Measurements from ENCODE around the gene MYD88. TPM values are rescaled to one million over a fixed set of nuclear protein-coding genes. Genes with fewer than 3 reads are reported as not detected.

Gene MYD88
- total RNA-seq, 1 donor from 2014 or later: 45.9 TPM

- peaks cover 0 to 87% of the 10 kb centered on the region in 2 donors for H3K36me3 ChIP-seq
- peaks cover 12% of the 10 kb centered on the region for H3K4me1 ChIP-seq
- H3K4me3 ChIP-seq: no peak overlapping the region
- TF ChIP-seq, protein P1, sequence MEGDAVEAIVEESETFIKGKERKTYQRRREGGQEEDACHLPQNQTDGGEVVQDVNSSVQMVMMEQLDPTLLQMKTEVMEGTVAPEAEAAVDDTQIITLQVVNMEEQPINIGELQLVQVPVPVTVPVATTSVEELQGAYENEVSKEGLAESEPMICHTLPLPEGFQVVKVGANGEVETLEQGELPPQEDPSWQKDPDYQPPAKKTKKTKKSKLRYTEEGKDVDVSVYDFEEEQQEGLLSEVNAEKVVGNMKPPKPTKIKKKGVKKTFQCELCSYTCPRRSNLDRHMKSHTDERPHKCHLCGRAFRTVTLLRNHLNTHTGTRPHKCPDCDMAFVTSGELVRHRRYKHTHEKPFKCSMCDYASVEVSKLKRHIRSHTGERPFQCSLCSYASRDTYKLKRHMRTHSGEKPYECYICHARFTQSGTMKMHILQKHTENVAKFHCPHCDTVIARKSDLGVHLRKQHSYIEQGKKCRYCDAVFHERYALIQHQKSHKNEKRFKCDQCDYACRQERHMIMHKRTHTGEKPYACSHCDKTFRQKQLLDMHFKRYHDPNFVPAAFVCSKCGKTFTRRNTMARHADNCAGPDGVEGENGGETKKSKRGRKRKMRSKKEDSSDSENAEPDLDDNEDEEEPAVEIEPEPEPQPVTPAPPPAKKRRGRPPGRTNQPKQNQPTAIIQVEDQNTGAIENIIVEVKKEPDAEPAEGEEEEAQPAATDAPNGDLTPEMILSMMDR (IDR thresholded peaks at IDR 0.05): no peak
- TF ChIP-seq POLR2AphosphoS5 (IDR thresholded peaks at IDR 0.05; ENCODE audit: insufficient read depth in 1 of 2, low read depth in 1 of 2): no peak
- TF ChIP-seq POLR2A (IDR thresholded peaks at IDR 0.05): no peak
- H3K9me3 ChIP-seq: no peaks in the 10 kb centered on the region
- H3K27ac ChIP-seq: no peak overlapping the region
- H3K27me3 ChIP-seq: no peaks in the 10 kb centered on the region
- DNase-seq (ENCODE audit: extremely low spot score in 2 of 2): no peak
- intact Hi-C loops (cut with DNase I): no loop called here
These were observed 9.4 kb upstream of the MYD88 start for GRCh38 chr3:38129058-38129457.

DNA sequence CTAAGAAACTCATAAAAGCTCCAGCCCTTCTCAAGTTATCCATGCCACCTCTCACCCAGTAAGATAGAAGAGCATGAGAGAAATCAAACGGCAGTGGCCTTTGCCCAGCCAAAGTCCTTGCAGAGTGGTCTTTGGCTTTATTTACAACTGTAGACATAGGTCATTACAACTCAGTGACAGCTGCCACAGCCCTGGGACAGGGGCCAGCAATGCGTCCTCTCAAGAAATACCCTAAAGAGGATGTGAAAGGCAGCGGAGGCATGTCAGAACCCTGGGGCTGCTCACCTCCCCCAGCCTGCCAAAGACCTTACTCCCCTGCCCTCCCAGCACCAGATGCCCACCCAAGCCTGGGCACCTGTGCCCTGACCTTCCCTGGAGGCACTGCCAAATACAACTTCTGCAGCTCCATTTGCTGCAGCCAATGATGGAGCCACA is 7.8 kb upstream of the MYD88 start:
- no peak for DNase-seq (ENCODE audit: extremely low spot score in 2 of 2)
- Histone ChIP-seq H3K4me1 (peaks cover 28% of the 10 kb centered on the region), H3K27ac (no peak overlapping the region), H3K27me3 (no peaks in the 10 kb centered on the region), H3K36me3 (peaks cover 0 to 74% of the 10 kb centered on the region in 2 donors), H3K9me3 (no peaks in the 10 kb centered on the region), H3K4me3 (no peak overlapping the region)
- intact Hi-C loops (cut with DNase I): loop anchor here (10.0 kb wide), 2 partner anchors 214 to 324 kb away; partner anchors contain the start of genes ACVR2B and XYLB
- TF ChIP-seq, protein P1 (IDR thresholded peaks at IDR 0.05): no peak
- TF ChIP-seq POLR2AphosphoS5 (IDR thresholded peaks at IDR 0.05; ENCODE audit: insufficient read depth in 1 of 2, low read depth in 1 of 2): no peak
- no peak for TF ChIP-seq POLR2A (IDR thresholded peaks at IDR 0.05)

DNA sequence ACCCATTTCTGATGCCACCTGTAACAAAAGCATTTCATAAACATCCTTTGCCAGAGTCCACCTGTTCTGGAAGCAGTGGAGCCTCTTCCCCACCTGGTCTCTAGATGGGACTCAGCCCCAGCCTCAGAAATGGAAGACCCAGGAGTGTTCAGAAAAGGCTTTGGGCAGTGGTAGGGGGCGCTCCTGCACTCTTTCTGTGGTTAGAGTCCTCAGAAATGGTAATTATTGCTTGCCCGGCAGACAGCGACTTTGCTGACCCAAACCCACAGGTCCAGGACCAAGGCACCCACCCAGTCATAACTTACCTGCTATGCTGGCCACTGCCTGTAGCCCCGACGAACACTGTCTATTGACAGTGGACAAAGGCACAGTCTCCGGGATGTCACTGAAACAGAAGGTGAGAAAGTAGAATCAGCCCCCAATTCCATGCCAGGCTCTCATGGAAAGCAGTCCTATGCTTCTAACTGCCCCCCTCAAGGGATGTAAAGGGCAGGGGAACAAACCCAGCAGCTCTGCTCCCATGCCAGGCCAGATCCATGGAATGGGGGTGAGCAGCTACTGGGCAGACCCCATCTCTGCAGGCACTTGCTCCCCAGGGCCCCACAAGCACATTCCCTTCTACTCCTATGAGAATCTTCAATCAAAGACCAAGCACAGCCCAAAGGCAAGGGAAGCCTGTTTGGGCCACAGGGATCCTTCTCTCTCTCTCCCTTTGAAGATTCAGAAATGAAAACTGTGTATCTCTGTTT is 6.7 kb upstream of the MYD88 start:
- TF ChIP-seq, protein P1 (IDR thresholded peaks at IDR 0.05): no peak
- TF ChIP-seq POLR2AphosphoS5 (IDR thresholded peaks at IDR 0.05; ENCODE audit: insufficient read depth in 1 of 2, low read depth in 1 of 2): no peak
- TF ChIP-seq POLR2A (IDR thresholded peaks at IDR 0.05): no peak
- no peak for DNase-seq (ENCODE audit: extremely low spot score in 2 of 2)
- no peak overlapping the region for H3K4me3 ChIP-seq
- intact Hi-C loops (cut with DNase I): loop anchor here (10.0 kb wide), 2 partner anchors 213 to 323 kb away; partner anchors contain the start of genes ACVR2B and XYLB
- H3K27ac ChIP-seq: no peak overlapping the region
- no peaks in the 10 kb centered on the region for H3K9me3 ChIP-seq
- H3K4me1 ChIP-seq: peaks cover 34% of the 10 kb centered on the region
- H3K36me3 ChIP-seq: peaks cover 0 to 62% of the 10 kb centered on the region in 2 donors
- no peaks in the 10 kb centered on the region for H3K27me3 ChIP-seq

DNA sequence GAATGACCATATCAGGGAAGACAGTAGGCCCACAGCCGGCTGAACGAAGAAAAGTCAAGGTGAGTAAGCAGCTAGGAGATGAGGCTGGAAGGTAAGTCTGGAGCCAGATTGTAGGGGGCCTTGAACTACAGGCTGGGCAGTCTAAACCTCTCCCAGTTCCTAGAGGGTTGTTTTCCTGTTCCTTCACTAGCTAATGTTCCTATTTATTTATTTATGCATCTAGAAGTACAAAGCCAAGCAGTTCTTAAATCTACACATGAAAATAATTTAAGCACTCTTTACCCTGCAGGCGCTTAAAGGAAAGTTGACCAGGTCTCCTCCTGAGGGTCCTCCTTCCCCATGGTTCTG is 5.3 kb upstream of the MYD88 start:
- intact Hi-C loops (cut with DNase I): loop anchor here (10.0 kb wide), 2 partner anchors 212 to 322 kb away; partner anchors contain the start of genes ACVR2B and XYLB
- no peaks in the 10 kb centered on the region for H3K9me3 ChIP-seq
- H3K27me3 ChIP-seq: no peaks in the 10 kb centered on the region
- peaks cover 42% of the 10 kb centered on the region for H3K4me1 ChIP-seq
- TF ChIP-seq POLR2A (IDR thresholded peaks at IDR 0.05) (no peak), POLR2AphosphoS5 (IDR thresholded peaks at IDR 0.05; ENCODE audit: insufficient read depth in 1 of 2, low read depth in 1 of 2) (no peak)
- TF ChIP-seq, protein P1 (IDR thresholded peaks at IDR 0.05): no peak
- H3K4me3 ChIP-seq: no peak overlapping the region
- H3K27ac ChIP-seq: no peak overlapping the region
- DNase-seq (ENCODE audit: extremely low spot score in 2 of 2): no peak
- peaks cover 0 to 49% of the 10 kb centered on the region in 2 donors for H3K36me3 ChIP-seq

All from vagina (tissue), 2 donors.